GM04503 (cell line): ENCODE results near the gene GPR18.

Experiments
- DNase-seq: peaks from one replicate; pipeline ENCODE4 v3.0.0-alpha.2; 2012; ENCODE audit warnings: low read depth

GPR18 gene, protein sequence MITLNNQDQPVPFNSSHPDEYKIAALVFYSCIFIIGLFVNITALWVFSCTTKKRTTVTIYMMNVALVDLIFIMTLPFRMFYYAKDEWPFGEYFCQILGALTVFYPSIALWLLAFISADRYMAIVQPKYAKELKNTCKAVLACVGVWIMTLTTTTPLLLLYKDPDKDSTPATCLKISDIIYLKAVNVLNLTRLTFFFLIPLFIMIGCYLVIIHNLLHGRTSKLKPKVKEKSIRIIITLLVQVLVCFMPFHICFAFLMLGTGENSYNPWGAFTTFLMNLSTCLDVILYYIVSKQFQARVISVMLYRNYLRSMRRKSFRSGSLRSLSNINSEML

DNA sequence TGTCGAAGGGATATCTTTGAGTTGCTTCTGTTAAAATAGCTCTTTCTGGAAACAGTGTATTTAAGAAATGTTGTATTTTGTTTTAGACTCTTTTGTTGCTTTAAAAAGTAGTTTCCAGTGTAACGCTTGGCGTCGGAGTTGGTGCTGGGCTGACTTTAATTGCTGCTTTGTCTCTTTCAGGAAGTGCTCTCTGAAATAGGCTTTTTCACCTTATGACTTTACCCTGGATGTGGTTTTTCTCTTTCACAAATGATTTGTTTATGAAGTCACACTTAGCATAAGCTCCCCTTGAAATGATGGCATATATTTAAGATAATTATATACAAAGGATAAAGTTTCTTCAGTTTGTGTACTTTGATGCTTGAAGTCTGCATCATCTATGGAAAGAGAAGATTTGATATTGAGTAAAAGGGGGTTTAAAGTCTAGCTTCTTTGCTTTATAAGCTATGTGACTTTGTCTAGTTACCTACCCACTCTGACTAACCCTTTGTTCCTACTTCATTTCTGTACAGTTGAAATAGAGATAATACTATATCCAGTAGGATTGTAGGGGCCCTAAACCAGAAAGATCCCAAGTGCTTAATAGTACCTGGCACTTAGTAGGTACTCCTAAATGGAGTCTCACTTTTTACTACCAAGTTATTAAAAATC, at the start of gene GPR18:
Gene GPR18, minus strand, starts transcription at position 170 of the 651 bp plus-strand sequence. CDS start 2,507 bp downstream, outside the sequence.
- DNase-seq: no peak

DNA sequence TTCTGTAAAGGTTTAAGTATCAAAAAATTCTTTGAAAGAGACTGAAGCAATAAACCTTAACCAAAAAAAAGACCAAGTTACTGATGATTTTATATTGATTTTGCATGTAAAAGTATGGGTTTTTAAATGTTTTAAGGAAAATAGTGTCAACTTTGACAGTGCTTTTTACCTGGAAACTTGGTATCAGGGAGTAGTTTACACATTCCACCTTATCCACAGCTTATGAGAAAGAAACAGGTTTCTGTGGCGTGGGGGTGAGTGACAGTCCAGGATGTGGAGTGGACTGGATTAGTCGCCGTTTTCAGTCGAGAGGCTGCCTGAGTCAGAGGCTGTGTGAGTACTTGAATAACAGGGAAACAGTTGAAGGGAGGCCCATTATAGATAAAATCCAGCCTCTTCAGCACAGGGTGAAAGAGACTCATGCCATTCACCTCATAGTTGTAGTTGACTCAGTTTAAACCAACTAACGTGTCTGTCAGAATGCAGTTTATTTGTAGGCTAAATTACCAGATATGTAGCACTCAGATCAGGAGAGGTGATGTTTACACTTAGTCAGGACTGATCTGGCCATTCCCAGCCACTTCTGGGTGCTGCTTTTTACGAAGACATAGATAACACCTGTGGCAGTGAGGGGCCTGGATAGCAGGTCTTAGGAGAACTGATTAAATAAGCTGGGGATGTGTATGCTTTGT, 49.6 kb upstream of the GPR18 start:
- DNase-seq: no peak

DNA sequence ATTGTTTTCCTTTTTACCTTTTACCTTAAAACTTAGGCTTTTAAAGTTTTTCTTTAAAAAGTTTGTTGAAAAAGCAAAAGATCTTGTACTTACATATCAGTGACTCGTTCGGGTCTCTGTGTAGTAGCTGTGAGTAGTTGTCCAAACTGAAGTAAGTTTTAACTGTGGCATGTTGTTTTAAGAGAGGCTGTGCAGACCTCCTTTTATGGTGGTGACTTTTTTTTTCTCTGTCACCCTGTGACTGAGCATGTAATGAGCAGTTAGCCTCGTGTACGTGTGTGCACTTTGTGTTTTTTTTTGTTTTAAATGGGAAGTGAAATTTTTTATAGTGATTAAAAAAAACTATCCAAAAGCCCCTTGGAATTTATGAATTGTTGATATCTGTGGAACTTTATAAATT, 49.1 kb upstream of the GPR18 start, which contains the start of gene GPR183:
Gene GPR183, minus strand, starts transcription at position 153 of the 400 bp plus-strand sequence. CDS start 11,254 bp downstream, outside the sequence.
- no peak for DNase-seq

DNA sequence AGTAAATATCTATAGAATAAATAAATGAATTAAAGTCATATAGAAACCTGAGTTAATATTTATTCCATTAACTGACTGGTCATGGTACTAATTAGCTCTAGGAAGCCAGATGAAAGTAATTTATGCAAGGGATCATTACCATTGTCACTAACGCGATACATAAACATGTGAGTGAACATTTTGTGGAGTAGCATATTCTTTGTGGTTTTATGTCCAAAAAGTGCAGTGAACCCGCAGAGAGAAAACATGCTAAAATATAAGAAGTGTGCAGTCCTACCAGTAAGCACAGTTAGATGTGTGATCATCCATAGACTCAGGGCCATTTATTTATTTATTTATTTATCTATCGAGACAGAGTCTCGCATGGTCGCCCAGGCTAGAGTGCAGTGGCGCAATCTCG, 47.4 kb upstream of the GPR18 start:
- DNase-seq: no peak

DNA sequence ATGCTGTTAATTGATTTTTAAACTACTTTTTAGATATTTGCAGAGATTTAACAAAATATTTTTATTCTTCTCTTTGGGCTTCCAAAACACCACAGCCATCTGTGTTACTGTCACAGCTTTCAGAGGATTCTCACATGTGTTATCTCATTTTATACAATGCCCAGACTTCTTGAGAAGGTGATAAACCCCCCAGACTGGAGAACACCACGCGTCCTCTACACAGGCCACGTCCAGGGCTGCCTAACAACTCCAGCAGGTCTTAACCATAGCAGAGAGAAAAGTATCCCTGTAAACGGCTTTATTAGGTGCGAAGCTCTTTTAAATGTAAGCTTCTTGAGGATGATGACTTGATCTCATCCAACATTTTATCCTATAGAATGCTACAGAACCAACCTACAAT, 47.0 kb upstream of the GPR18 start:
- DNase-seq: no peak

DNA sequence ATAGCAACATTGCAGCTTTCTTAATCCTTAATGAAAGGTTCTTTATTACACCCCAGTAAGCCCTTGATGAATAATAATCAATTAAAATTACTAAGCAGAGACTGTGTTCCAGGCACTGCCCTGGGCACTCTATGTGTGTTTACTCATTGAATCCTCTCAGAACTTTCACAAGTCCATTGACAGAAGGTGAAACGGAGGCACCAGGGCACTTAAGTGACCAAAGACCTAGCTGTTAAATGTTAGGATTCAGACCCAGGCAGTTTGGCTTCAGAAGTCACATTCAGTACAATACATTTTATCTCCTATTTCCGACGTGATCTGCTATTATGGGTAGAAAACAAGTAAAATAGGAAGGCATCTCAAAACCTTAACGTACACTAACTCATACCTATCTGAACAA, 46.4 kb upstream of the GPR18 start:
- DNase-seq: no peak

DNA sequence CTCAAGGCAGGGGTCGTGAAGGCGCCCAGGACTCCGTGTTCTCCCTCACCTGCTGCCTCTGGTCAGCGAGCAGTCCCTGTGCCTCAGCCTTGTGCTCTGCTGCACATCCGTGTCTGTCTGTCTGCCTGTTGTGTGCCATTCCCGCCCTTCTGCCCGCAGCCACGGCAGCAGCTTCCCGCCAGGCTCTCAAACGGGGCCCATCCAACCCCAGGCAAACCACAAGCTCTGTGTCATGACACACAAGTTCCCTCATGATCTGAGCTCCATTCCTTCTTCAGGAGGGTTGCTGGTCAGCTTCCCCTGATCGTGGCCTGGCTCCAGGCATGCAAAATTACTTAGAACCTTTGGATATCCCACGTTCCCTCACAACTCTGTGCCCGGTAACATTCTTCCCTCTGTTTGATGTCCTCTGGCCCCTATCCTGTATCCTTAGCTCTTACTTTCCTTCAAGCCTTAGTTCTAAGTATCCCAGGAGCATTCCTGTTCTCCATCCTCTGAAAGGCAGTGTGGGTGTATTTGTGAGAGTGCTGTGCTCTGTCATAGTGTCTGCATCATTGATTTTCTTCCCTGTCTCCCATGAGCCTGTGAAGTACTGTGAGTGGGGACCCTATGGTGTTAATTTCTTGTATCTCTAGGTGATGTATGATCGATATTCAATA, 45.8 kb upstream of the GPR18 start:
- no peak for DNase-seq

DNA sequence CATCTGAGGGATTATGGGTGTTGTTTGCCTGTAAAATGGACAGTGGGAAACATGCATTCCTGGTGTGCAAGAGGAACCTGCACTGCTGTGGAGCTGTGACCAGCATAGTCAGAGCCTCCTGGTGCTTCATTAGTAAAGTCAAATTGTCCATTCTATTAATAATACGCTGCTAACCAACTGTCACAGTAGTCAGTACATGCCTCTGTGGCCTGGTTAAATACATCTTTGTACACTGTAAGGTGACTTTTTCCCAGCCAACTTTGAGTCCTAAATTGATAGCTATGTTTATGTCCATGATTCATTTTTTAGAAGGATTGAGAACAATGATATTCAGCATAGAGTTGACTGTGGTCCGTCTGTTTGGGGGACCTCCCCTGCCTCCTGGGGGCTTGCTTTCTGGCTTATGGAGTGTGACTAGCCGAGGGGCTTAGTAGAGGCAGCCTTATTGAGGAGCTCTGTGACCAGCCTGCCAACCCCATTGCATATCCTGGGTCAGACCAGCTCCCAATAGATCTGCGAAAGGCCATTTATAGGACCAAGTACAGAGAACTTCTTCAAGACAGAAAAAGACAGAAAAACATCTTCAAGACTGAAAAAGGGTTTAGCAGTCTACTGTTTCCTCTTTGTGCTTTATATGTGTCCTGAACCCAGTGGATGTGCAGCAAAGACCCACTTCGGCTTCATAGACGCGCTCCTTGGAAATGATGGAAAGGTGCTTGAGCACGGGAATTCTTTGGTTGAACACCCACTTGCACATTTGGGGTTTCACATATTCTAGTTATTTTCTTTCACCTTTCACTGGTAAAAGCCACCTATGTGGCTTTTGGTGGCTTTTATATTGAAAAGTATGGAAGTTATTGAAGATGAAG, 44.7 kb upstream of the GPR18 start:
- DNase-seq: no peak

DNA sequence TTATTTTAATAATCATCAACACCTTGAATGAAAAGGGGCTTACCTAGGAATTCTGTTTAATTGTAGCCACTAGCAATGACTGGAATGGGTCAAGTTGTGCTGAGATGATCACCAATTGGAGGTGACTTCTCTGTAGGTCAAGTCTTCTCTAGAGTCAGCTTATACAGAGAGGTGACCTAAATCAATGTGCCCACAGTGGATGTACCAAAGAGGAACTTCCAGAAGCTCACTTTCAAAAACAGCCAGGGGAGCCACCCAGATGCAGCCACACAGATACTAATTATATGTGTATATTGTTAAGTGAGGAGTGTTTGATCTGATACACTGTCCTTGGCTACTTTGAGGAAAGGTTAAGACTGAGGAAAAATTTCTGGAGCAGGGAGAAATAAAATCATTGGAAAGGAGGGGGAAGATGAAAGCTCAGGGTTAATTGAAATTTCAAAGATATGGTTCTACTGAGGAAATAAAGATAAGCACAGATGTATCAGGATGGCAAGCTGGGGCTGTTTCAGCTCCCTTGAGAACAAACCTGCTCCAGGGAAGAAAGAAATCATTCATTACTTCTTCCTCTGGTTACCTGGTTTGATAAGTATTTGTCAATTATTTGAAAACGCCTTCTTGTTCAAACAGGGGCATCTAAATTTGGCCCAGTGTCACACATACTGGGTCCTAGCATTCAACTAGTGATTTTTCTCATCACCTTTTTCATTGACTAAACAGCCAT, 43.9 kb upstream of the GPR18 start:
- DNase-seq: no peak

DNA sequence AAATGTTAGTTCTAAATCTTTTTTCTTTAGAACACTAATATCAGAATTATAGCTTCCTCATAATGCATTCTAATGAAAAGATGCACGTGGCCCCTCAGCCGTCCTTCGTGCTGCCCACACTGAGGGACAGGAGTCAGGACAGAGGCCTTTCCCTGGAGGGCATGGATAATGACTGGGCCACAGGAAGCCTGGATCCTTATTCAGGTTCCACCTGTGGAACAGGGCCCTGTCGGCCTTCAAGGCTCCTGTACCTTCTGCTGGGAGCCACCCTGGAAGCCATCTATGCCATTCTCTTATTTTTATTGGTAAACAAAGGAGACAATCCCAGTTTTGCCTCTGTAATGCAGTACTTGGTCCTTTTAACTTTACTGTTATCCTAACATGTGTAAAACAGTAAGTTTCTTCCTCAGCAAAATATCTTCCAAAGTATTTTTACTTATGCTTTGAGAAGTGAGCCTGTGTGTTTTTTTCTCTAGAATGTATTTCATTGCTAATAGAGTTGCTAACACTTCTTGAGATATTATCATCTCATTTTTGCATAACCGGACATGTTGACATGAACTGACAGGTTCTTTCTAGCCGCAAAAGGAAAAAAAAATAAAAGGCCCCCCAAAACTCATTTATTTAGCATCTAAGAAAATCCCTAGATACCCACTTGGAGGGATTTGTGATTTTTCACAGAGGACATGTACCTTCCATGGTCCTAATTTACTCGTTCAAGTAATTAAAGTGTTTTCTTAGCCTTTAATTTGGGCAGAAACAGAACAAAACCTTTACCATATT, 43.1 kb upstream of the GPR18 start:
- DNase-seq: no peak

DNA sequence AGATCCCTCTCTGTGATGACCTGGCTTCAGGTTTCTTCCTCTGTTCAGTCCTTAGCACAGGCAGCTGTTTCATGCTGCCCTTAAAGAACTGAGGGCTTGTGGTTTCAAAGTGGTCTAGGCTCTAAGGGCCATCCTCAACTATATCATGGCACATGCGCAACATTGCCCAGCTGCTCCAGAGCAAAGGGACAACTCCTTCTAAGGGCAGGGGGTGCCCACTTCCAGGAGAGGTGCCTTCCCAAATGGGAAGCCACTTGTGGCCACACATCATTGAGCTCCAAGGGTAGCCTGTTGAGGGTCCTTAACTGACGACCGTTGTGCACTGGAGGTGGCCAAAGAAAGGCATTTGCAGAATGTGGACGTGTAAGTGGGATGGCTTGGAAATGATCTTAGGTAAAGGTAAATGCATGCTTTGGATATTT, 41.8 kb upstream of the GPR18 start:
- no peak for DNase-seq

DNA sequence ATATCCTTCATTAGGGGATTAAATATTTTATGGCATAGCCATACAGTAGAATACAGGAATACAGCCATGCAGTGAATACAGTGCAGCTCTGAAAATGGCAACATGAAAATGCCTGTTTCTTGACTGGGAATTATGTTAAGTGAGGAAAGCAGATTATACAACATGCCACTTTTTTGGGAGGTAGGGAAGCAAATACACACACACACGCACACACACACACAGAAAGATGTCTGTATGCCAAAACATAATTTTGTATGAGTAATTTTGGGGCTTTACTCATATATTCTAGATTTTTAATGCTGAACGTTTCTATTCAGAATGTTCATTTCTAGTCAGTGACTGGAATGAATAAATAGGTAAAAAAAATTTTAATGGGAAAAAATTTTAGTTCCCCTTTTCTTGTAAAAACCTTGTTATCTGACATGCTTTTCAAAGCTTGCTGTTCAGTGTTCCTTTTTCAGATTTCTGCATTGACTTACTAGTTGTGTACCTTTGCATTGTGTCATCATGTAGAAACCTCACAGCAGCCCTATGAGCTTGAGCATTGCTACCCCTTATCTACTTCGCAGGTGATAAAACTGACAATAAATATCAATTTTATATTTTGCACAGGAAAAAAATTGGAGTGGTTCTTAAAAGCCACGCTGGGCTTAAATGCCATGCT, 41.2 kb upstream of the GPR18 start:
- DNase-seq: no peak

DNA sequence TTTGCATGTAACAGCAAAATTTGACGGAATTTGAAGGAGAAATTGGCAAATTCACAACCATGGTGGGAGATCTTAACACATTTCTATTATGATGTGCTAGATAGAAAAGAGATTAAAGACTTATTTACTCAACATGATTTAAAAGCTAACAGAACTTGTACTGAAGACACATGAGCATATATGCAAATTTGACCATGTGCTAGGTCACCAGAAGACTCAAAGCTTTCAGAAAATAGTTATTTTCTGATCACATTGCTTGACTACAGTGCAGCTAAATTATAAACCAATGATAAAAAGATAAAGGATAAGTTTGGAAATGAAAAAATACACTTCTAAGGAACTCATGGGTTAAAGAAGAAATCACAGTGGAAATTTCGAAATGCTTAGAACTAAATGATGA, 39.9 kb upstream of the GPR18 start:
- DNase-seq: no peak

DNA sequence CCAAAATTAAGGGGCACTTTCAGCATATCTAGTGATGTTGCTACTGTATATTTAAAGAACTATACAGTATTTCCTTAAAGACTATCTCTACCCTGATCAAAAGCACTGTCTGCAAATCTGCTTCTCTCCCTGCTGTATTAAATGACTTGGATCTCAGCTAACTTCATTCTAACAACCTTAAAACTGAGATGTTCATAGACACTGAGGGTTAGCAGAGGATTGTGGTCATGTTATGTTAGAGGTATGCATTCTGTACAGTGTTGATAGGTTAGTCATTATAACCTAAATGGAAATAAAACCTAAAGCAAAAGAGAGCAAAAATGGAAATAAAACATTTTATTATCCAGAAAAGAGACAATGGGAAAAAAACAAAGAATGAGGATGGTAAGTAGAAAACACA, 39.2 kb upstream of the GPR18 start:
- DNase-seq: no peak

DNA sequence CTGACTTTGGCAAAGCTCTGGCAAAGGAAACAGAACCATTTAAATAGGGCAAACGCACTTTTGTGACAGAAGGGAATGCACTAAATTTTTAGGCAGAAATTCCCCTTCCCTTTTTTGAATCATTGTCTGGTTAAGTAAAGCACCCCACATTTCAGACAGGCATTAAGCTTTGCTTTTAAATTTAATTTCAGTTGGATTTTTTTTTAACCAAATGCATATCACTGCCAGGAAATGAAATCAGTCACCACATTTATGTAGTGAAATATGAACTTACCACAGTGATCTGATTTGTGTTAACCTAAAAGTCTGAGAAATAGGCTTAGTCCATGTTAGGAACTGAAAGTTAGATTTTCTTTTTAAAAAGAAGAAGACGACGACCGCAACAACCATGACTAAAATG, 38.2 kb upstream of the GPR18 start:
- DNase-seq: no peak

DNA sequence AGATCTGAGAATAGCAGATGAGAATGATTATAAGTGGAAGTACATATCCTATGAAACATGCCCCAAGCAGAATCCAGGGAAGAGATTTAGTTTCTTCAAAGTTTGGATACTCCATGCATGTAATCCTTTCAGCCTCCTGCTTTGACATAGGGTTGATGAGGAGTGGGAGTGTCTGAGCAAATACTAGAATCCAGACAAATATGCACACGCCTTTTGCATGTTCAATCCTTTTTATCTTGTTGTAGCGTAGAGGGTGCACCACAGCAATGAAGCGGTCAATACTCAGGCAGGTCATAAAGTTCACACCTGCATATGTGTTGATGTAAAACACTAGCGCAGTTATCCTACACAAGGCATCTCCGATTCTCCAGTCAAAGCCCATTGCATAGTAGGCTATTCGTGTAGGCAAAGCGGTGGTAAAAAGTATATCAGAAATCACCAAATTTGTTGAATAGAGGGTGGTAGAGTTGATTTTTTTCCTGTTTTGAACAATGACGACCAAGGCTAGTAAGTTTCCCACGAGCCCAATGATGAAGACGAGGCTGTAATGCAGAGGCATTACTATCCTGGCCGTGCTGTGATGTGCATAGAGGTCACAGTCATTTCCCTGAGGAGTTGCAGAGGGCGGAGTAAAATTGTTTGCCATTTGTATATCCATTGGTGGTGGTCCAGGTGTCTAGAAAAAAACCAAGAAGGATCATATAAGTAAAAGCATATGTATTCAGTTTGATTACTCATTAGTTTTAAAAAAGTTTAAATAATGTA, 37.5 kb upstream of the GPR18 start:
- DNase-seq: no peak

DNA sequence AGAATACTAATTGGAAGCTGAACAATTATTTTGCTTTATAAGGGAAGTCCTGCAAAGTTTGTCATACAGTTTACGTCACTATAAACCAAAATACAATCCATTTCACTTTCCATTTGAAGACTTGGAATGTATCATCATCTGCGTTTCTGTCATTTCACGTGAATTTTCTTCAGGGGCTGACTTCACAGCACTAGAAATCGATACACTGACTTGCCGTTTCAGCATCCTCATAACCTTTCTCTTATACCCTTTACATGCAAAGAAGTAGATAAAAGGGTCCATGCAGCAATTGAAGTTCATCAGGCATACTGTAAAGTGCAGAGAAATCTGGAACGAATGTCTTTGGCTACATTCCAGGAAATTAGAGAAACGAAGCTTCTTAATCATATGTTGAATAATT, 36.8 kb upstream of the GPR18 start:
- no peak for DNase-seq

DNA sequence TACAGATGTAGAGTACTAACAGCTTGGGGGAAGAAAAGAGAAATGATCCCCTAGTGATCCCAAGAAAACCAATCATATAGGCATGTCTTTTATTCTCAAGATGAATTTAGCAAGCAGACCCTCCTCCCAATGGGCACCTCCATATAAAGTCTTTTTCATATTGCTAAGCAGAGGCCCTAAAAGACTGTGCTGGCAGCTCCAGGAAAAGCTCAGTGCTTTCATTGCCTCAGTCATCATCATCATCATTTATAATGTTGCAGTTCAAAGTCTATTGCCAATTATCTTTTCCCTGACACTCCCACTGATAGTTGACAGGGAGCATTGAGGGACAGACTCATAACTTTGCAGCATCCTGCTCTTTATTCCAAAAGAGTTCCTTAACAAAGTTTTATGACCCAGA, 36.0 kb upstream of the GPR18 start:
- DNase-seq: no peak

DNA sequence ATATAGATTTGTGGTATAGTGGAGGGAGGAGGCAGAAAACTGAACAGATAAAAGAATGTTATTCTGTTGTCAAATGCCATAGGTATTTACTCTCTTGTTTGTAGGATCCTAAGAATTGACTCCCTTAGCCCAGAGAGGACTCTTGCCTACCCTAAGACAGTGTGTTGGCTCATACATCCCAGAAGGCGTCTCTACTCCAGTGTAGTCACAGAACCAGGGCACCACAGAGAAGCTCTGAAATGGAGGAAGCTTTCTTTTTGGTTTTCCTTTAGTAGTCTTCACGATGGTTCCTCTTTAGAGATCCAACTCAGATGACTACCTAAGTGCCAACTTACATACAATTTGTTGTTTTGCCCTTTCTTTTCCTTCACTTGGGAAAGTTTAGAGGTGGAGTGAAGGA, 35.0 kb upstream of the GPR18 start:
- DNase-seq: no peak
